K562 (cell line): ENCODE results near the gene ESR2. TPM values are rescaled to one million over a fixed set of nuclear protein-coding genes. Genes with fewer than 3 reads are reported as not detected.

Experiments used
- ATAC-seq: fragments of 200-7000 bp; cut with Tn5 transposase; 3 replicates; pipeline ENCODE4 v1.9.1; 2020; ENCODE audit warnings: moderate library complexity
- BruUV-seq: library from RNA; stranded (reverse); fragments of 400-500 nt; replicated peaks from 2 replicates; lab custom pipeline; 2021; lab: Mats Ljungman, UMichigan
- CTCF ChIA-PET: fragments of 300-600 bp; formaldehyde crosslinking; extraction: SDS; loops from one replicate; lab custom pipeline; 2021; ENCODE audit warnings: low intra/inter-chr PET ratio; lab: Yijun Ruan, JAX
- POLR2A ChIA-PET: fragments of 300-600, 350-650 bp; sonication (Branson Sonifier 250); formaldehyde crosslinking; extraction: SDS; loops from one replicate; lab custom pipeline; 2021; ENCODE audit warnings: antibody characterized with exemption, inconsistent platforms; lab: Yijun Ruan, JAX
- DNase-seq, 4 experiments: peaks; one replicate each; pipeline versions ENCODE4 v3.0.0 to v3.0.0-alpha.2; 2011 to 2018; ENCODE audit warnings: low spot score in 3 of 4, mixed read lengths in 3 of 4; ENCODE audit errors: extremely low read depth in 1 of 4
- FAIRE-seq: peaks from 2 replicates; lab custom pipeline; 2011; peaks lifted over from hg19 to GRCh38; lab: Jason Lieb, UNC
- H2AFZ ChIP-seq: 2 replicates; pipeline ENCODE4 v1.6.0; 2011; ENCODE audit warnings: low read depth, low read length, control low read depth, inconsistent platforms
- H3K27ac ChIP-seq: fragments of 200-600 bp; 3 replicates; pipeline ENCODE4 v1.8.0; 2011; ENCODE audit warnings: low read depth, mild to moderate bottlenecking, control low read depth, inconsistent platforms, low read length, moderate library complexity, mixed read lengths; ENCODE audit errors: extremely low read depth
- H3K27me3 ChIP-seq, 2 experiments: fragments of 300-600 bp in 1 of 2; 2 replicates in 1 of 2; 3 replicates in 1 of 2; pipeline versions ENCODE4 v1.6.0 to v1.8.0; 2011; ENCODE audit warnings: inconsistent platforms in 2 of 2, low read length in 2 of 2, mild to moderate bottlenecking in 1 of 2, mixed read lengths in 1 of 2, moderate library complexity in 1 of 2; ENCODE audit not compliant: control insufficient read depth in 2 of 2, insufficient read depth in 2 of 2
- H3K36me3 ChIP-seq: fragments of 300-600 bp; 3 replicates; pipeline ENCODE4 v1.8.0; 2011; ENCODE audit warnings: mild to moderate bottlenecking, low read length, inconsistent platforms; ENCODE audit not compliant: control insufficient read depth, insufficient read depth
- H3K4me1 ChIP-seq, 2 experiments: fragments of 200-600 bp in 1 of 2; replicated peaks in 1 of 2; 2 replicates in 1 of 2; 3 replicates in 1 of 2; pipeline versions ENCODE4 v1.5.1 to v1.8.0; 2011; ENCODE audit warnings: inconsistent platforms in 2 of 2, low read length in 2 of 2, mild to moderate bottlenecking in 1 of 2, mixed read lengths in 1 of 2, moderate library complexity in 1 of 2; ENCODE audit not compliant: control insufficient read depth in 2 of 2, insufficient read depth in 2 of 2
- H3K4me2 ChIP-seq: 2 replicates; pipeline ENCODE4 v1.6.1; 2011; ENCODE audit warnings: low read length, control low read depth, inconsistent platforms, mixed read lengths; ENCODE audit not compliant: insufficient read depth
- H3K4me3 ChIP-seq: fragments of 200-600 bp; sonication (generic), shearing (Covaris generic); 2 replicates; pipeline ENCODE4 v1.5.1; 2016; ENCODE audit warnings: control low read depth, inconsistent platforms
- H3K79me2 ChIP-seq: fragments of 200-600 bp; 3 replicates; pipeline ENCODE4 v1.8.0; 2011; ENCODE audit warnings: low read length, inconsistent platforms; ENCODE audit not compliant: control insufficient read depth, insufficient read depth
- H3K9ac ChIP-seq, 2 experiments: 2 replicates each; pipeline versions ENCODE4 v1.6.0 to v1.6.1; 2011; ENCODE audit warnings: low read depth in 2 of 2, low read length in 2 of 2, control low read depth in 1 of 2, inconsistent platforms in 1 of 2, mild to moderate bottlenecking in 1 of 2, mixed read lengths in 1 of 2; ENCODE audit not compliant: insufficient read depth in 1 of 2
- H3K9me1 ChIP-seq: one replicate; pipeline ENCODE4 v1.6.0; 2011; ENCODE audit warnings: inconsistent platforms, mild to moderate bottlenecking, low read length, moderate library complexity; ENCODE audit not compliant: control insufficient read depth, insufficient read depth
- H3K9me3 ChIP-seq: replicated peaks from 2 replicates; pipeline ENCODE4 v1.5.1; 2011; ENCODE audit warnings: low read depth, low read length, inconsistent platforms; ENCODE audit not compliant: control insufficient read depth, insufficient read depth
- H4K20me1 ChIP-seq: replicated peaks from 2 replicates; pipeline ENCODE4 v1.6.1; 2011; ENCODE audit warnings: low read length, inconsistent platforms, mixed read lengths; ENCODE audit not compliant: control insufficient read depth, insufficient read depth
- KAT8 ChIP-seq: fragments of 450-650 bp; IDR thresholded peaks from 2 replicates; pipeline ENCODE4 v1.6.1; 2016; ENCODE audit warnings: low read depth, mild to moderate bottlenecking
- WGBS: fragments of 100-300 bp; shearing (Covaris generic); methylation state at CpG from one replicate; pipeline ENCODE4 v1.1.6; 2016; ENCODE audit warnings: low coverage, mixed read lengths; ENCODE audit not compliant: insufficient coverage; ENCODE audit errors: missing lambda C conversion rate; 5-methylcytosine and 5-hydroxymethylcytosine counted together
- in situ Hi-C: fragments of 300-500 bp; cut with MboI; formaldehyde crosslinking; loops from 4 replicates; pipeline ENCODE4 v1.15.0; 2018; ENCODE audit warnings: inconsistent platforms, mixed read lengths
- intact Hi-C: fragments of 100-400 bp; cut with micrococcal nuclease; formaldehyde crosslinking; loops from 2 replicates; pipeline ENCODE4 v1.14.2; 2022
- polyA plus RNA-seq, 8 experiments: library from polyadenylated mRNA; depleted of rRNA in 4 of 8; stranded (reverse) in 5 of 8; unstranded in 3 of 8; fragments of >200 nt; fragmentation: Nextera tagmentation in 2 of 8; fragmentation: Illumina TruSeq in 1 of 8; extraction: Ambion mirVana in 2 of 8; extraction: Trizol in 1 of 8; gene quantifications; 2 replicates each; pipeline versions ENCODE4 v1.2.1 to v1.2.3, GENCODE V29; 2011 to 2014; ENCODE audit warnings: inconsistent platforms in 1 of 8, missing spikeins in 1 of 8
- total RNA-seq, 7 experiments: library from RNA; depleted of rRNA in 6 of 7; stranded (reverse); fragments of >200 nt in 6 of 7; fragmentation: Illumina TruSeq in 2 of 7; extraction: Trizol in 2 of 7; gene quantifications; 2 replicates each; pipeline versions ENCODE4 v1.2.1 to v1.2.3, GENCODE V29; 2011 to 2021; ENCODE audit warnings: low replicate concordance in 1 of 7
- TF ChIP-seq, protein P1 (sequence below), 2 experiments: fragments of 450-650 bp in 1 of 2; sonication (generic) in 1 of 2; formaldehyde crosslinking in 1 of 2; IDR thresholded peaks; 2 replicates each; pipeline versions ENCODE4 v1.7.1 to v1.9.0; 2016 to 2022; ENCODE audit warnings: inconsistent platforms in 1 of 2, mild to moderate bottlenecking in 1 of 2, missing genetic modification reagents in 1 of 2

Gene ESR2
- total and polyA plus RNA-seq, 9 of the 15 experiments (the other 6 are each of a cell fraction or from before 2014, with no cell fraction given): 0.07 to 3.8 (median 2.0) TPM

GRCh38 chr14:64176330-64176729 is 117.8 kb downstream of the ESR2 start:
- CTCF ChIA-PET: no interaction called here
- H3K79me2 ChIP-seq: no peaks in the 10 kb centered on the region
- H3K9ac ChIP-seq: no peak overlapping the region
- H3K4me2 ChIP-seq: no peak overlapping the region
- no peak for FAIRE-seq
- no peak for TF ChIP-seq KAT8
- TF ChIP-seq, protein P1, sequence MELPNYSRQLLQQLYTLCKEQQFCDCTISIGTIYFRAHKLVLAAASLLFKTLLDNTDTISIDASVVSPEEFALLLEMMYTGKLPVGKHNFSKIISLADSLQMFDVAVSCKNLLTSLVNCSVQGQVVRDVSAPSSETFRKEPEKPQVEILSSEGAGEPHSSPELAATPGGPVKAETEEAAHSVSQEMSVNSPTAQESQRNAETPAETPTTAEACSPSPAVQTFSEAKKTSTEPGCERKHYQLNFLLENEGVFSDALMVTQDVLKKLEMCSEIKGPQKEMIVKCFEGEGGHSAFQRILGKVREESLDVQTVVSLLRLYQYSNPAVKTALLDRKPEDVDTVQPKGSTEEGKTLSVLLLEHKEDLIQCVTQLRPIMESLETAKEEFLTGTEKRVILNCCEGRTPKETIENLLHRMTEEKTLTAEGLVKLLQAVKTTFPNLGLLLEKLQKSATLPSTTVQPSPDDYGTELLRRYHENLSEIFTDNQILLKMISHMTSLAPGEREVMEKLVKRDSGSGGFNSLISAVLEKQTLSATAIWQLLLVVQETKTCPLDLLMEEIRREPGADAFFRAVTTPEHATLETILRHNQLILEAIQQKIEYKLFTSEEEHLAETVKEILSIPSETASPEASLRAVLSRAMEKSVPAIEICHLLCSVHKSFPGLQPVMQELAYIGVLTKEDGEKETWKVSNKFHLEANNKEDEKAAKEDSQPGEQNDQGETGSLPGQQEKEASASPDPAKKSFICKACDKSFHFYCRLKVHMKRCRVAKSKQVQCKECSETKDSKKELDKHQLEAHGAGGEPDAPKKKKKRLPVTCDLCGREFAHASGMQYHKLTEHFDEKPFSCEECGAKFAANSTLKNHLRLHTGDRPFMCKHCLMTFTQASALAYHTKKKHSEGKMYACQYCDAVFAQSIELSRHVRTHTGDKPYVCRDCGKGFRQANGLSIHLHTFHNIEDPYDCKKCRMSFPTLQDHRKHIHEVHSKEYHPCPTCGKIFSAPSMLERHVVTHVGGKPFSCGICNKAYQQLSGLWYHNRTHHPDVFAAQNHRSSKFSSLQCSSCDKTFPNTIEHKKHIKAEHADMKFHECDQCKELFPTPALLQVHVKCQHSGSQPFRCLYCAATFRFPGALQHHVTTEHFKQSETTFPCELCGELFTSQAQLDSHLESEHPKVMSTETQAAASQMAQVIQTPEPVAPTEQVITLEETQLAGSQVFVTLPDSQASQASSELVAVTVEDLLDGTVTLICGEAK (IDR thresholded peaks at IDR 0.05): 0 out of 2 replicates have a peak, but pooled peaks have one; percentile 48
- TF ChIP-seq, protein P1 (CRISPR knock-in tag; IDR thresholded peaks at IDR 0.05): no peak
- TF ChIP-seq, all 486 proteins: peak for 1
- Histone ChIP-seq H3K36me3 (no peaks in the 10 kb centered on the region), H3K4me1 (peaks cover 0 to 3% of the 10 kb centered on the region in 2 experiments; a peak in 3 of 5 replicates), H3K9me1 (no peaks in the 10 kb centered on the region), H4K20me1 (no peaks in the 10 kb centered on the region), H3K9me3 (no peaks in the 10 kb centered on the region), H3K27me3 (no peaks in the 10 kb centered on the region), H2AFZ (no peak overlapping the region), H3K27ac (no peak overlapping the region), H3K4me3 (no peak overlapping the region)
- BruUV-seq: no TSS peak
- intact Hi-C loops (no loop called here), in situ Hi-C loops (no loop called here)
- POLR2A ChIA-PET: no interaction called here
- WGBS: 39% methylated on average over 2 of the region's 2 CpGs
- DNase-seq (no peak), ATAC-seq (peak; percentile 42; the same call in 1 of the 3 replicates)
